Mucosa of rectum (tissue), 2 donors: ENCODE measurements around the gene PDZD4.

Experiments
- H3K27ac ChIP-seq, 2 donors: one replicate each; pipeline ENCODE4 v1.7.0; 2013; ENCODE audit warnings: inconsistent platforms in 2 of 2, low read depth in 2 of 2, low read length in 2 of 2
- H3K27me3 ChIP-seq, 2 donors: one replicate each; pipeline ENCODE4 v1.7.0; 2013; ENCODE audit warnings: low read length in 2 of 2; ENCODE audit not compliant: control insufficient read depth in 2 of 2, insufficient read depth in 2 of 2
- H3K36me3 ChIP-seq, 2 donors: one replicate each; pipeline ENCODE4 v1.7.0; 2013; ENCODE audit warnings: low read length in 2 of 2; ENCODE audit not compliant: control insufficient read depth in 2 of 2, insufficient read depth in 2 of 2
- H3K4me1 ChIP-seq, 2 donors: one replicate each; pipeline ENCODE4 v1.7.0; 2013; ENCODE audit warnings: low read length in 2 of 2, mild to moderate bottlenecking in 1 of 2; ENCODE audit not compliant: control insufficient read depth in 2 of 2, insufficient read depth in 2 of 2
- H3K4me3 ChIP-seq, 2 donors: one replicate each; pipeline ENCODE4 v1.7.0; 2013; ENCODE audit warnings: low read length in 2 of 2
- H3K9ac ChIP-seq, 2 donors: one replicate each; pipeline ENCODE4 v1.7.0; 2013; ENCODE audit warnings: low read length in 2 of 2, low read depth in 1 of 2, mild to moderate bottlenecking in 1 of 2
- H3K9me3 ChIP-seq, 2 donors: one replicate each; pipeline ENCODE4 v1.7.0; 2013; ENCODE audit warnings: low read length in 2 of 2; ENCODE audit not compliant: control insufficient read depth in 2 of 2
- donor health status: healthy.
- donor health status: Normal muscosa, but diverticular disease.

Gene PDZD4

DNA sequence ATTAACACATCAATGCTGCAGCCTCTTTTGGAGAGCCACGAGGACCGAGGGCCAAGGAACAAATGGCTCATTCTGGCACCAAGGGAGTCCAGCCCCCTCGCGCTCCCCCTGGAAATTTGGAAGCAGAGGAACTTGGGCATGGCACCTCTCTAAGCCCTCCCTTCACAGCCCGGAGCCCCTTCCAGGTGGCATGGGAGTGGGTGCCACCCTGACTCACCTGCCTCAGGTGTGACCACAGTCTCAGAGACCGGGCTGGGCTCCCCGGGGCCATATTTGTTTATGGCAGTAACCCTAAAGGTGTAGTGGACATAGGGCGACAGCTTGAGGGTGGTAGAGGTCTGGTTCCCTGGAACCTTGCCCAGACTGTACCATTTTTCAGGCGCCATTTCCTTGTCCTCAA lies 36.8 kb upstream of the PDZD4 start:
- H3K27ac ChIP-seq: no peak overlapping the region
- H3K36me3 ChIP-seq: no peaks in the 10 kb centered on the region
- no peaks in the 10 kb centered on the region for H3K4me1 ChIP-seq
- H3K9me3 ChIP-seq: no peaks in the 10 kb centered on the region
- H3K9ac ChIP-seq: no peak overlapping the region
- H3K27me3 ChIP-seq: peaks cover 7 to 11% of the 10 kb centered on the region in 2 donors
- H3K4me3 ChIP-seq: no peak overlapping the region

DNA sequence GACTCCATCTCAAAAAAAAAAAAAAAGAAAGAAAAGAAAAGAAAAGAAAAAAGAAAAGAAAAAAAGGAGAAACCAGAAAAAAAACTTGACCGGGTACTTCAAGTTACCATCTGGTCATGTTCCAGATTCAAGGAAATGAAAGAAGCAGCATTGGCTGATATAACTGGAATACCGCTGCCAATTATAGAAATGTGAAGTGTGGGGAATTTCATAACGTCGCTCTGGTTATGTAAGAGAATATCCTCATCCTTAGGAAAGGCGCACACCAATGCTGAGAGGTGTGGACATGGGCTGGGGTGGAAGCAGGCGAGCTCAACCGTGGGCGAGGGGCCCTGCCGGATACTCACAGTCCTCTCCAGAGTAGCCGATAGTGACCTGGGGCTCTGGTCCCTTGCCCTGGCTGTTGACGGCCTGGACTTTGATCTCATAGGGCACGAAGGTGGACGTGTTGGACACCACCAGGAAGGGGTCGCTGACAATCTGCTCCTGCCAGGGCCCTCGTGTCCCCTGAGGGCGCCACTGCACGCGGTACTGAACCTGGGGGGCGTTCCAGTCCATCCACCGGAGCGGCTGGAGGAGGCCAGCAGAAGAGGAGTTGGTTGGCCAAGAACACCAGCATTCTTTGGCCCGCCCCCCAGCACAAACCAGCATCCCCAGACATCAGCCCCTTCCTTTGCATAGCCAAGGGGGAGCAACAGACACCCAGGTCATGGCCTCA lies 36.1 kb upstream of the PDZD4 start:
- H3K27me3 ChIP-seq: peaks cover 6 to 11% of the 10 kb centered on the region in 2 donors

DNA sequence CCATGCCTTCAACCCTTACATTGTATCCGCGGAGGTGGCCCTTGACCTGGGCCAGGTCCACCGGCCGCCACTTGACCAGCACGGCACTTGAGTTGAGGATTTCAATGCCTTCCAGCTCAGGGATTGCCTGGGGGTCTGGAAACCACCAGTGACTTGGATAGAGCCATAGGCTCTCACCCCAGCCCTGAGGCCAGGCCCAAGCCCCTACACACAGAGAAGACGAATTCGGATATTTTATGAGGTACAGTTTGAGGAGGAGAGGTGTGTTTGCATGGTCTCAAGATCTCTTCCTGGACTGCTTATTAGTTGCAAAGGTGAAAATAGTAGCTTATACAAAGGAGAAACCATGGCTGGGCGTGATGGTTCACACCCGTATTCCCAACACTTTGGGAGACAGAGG lies 35.3 kb upstream of the PDZD4 start:
- Histone ChIP-seq H3K9ac (no peak overlapping the region), H3K27ac (no peak overlapping the region), H3K27me3 (peaks cover 5 to 11% of the 10 kb centered on the region in 2 donors), H3K4me3 (no peak overlapping the region), H3K9me3 (no peaks in the 10 kb centered on the region), H3K36me3 (no peaks in the 10 kb centered on the region), H3K4me1 (no peaks in the 10 kb centered on the region)

More for the DNA sequence above, 36.1 kb upstream of the PDZD4 start:
- H3K9ac ChIP-seq: no peak overlapping the region
- no peak overlapping the region for H3K27ac ChIP-seq
- H3K4me1 ChIP-seq: no peaks in the 10 kb centered on the region
- H3K9me3 ChIP-seq: no peaks in the 10 kb centered on the region
- H3K36me3 ChIP-seq: no peaks in the 10 kb centered on the region
- H3K4me3 ChIP-seq: no peak overlapping the region

DNA sequence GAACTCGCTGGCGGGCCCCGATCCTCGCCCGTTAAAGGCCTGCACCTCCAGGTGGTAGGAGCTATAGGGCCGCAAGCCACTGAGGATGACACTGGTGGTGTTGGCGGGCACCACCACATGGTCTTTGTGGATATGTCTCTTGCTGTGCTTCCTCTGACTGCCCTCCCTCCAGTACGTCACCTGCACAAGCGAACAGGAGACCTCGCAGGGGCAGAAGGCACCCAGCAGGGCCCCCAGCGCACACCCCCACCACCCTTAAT lies 34.9 kb upstream of the PDZD4 start:
- Histone ChIP-seq H3K27me3 (peaks cover 5 to 11% of the 10 kb centered on the region in 2 donors), H3K9me3 (no peaks in the 10 kb centered on the region), H3K9ac (no peak overlapping the region), H3K27ac (no peak overlapping the region), H3K4me3 (no peak overlapping the region), H3K36me3 (no peaks in the 10 kb centered on the region), H3K4me1 (no peaks in the 10 kb centered on the region)

DNA sequence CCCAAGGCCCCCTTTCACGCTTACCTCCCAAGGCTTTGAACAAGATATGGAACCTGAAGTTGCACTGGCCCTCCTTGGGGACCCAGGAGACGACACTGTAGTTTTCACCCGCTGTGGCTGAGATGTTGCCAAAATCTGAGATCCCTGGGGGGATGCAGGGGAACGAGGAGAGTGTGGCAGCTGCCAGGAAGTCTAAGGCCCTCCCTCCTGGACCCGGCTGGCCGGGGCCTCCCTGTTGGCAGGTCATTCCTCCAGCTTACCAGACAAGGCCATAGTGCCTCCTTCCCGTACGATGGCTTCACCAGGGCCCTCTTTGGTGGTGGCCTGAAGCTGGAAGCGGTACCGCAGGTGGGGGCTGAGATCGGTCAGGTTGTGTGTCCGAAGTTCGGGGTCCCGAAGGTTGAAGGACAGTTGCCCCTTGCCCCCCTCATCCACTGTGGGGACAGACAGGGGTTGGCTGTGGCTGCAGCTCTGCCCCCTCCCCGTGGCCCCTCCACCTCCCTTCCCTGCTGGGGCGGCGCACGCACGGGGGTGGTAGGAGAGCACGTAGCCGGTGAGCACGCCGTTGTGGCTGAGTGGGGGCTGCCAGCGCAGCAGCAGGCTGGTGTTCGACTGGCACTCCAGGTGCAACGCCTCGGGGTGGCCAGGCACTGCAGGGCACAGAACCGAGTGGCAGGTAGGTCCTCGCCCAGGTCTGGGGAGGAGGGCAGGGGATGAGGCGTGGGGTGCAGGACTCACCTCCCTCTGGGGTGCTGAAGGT lies 34.4 kb upstream of the PDZD4 start:
- Histone ChIP-seq H3K27me3 (peaks cover 5 to 11% of the 10 kb centered on the region in 2 donors), H3K9me3 (no peaks in the 10 kb centered on the region), H3K4me3 (no peak overlapping the region), H3K4me1 (no peaks in the 10 kb centered on the region), H3K36me3 (no peaks in the 10 kb centered on the region), H3K9ac (no peak overlapping the region), H3K27ac (no peak overlapping the region)

DNA sequence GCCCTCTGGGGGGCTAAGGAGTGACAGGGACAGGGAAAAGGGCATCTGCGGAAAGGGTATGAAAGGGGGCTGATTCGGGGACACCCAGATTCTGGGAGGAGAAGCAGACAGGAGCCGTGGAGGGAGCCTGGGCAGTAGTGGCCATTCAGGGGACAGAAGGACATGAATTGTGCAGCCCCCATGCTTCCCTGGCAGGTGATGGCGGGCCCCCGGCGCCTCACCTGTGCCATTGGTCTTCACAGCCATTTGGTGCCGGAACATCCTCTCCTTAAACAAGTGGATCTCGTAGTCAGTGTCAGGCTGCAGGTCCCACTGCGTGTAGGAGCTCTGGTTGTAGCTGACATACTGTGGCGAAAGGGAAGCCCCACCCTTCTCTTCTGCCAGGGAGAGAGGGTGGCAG lies 33.8 kb upstream of the PDZD4 start:
- Histone ChIP-seq H3K27ac (no peak overlapping the region), H3K9me3 (no peaks in the 10 kb centered on the region), H3K36me3 (no peaks in the 10 kb centered on the region), H3K9ac (no peak overlapping the region), H3K4me1 (no peaks in the 10 kb centered on the region), H3K27me3 (peaks cover 5 to 11% of the 10 kb centered on the region in 2 donors), H3K4me3 (no peak overlapping the region)

DNA sequence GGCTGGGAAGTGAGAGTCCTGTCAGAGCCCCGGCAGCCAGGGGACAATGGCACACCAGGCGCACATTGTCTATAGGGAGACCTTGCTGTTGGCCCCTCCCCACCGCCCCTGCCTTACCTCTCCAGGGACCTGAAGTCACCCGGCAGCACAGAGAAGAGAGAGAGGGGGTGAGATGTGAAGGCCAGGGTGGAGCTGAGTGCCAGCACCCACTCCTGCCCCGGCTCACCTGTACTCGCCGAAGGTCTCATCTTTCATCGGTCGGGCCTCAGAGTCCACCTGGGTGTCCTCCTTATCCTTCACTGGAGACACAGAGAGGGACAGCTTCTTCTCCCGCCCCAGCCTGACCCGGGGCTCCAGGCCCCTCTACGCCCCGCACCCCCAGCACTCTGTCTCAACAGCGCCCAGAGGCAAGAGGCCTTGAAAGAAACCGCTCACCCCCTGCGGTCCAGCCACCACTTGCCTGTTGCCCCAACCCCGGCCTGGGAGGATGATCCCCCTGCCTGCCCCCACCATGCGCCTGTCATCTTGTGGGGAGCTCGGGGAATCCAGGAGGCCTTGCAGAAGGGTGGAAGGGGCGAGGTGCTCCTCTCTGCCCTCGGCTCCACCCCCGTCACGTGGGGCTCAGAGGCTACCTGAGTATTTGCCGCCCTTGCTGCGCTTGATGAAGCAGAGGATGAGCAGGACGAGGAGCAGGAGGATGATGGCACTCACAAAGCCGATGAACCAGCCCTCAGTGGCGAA lies 33.1 kb upstream of the PDZD4 start:
- Histone ChIP-seq H3K36me3 (no peaks in the 10 kb centered on the region), H3K9me3 (no peaks in the 10 kb centered on the region), H3K27me3 (peaks cover 7 to 11% of the 10 kb centered on the region in 2 donors), H3K27ac (no peak overlapping the region), H3K9ac (no peak overlapping the region), H3K4me3 (no peak overlapping the region), H3K4me1 (no peaks in the 10 kb centered on the region)

DNA sequence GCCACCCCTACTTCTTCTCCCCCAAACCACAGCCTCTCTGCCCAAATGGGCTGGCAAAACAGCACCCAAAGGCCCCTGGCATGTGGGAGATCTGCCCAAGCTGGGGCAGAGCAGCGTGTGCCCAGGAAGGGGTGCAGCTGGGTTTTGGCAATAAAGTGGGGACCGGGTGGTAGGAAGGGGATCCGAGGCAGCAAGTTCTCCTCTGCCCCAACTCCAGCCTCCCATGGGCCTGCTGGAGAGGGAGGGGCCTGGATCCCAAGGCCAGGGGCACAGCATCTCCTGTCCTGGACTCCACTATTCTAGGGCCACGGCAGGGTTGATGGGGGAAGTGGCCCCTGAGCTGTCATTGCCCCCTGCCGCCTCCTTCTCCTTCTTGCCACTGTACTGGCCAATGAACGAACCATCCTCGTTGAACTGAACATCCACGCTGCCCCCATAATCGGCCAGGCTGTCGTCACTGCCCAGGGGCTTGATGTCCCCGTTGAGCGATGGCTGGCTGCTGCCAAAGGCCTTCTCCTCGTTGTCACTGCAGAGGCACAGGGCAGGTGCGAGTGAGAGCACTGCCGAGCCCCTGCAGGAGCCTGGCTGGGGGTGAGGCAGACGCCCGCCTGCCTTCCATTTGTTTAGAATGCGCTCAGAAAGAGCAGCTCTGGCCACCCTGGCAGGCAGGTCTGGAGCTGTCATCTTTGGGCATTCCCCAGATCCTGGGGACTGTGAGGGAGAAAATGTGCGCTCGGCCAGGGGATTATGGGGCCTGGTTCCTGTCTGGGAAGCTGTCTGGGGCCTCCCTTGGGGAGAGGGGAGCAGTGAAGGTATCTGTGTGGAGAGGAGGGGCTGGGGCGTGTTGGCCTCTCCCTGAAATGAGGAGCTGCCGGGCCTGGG lies 32.3 kb upstream of the PDZD4 start:
- Histone ChIP-seq H3K27me3 (peaks cover 11 to 12% of the 10 kb centered on the region in 2 donors), H3K9me3 (no peaks in the 10 kb centered on the region), H3K4me1 (no peaks in the 10 kb centered on the region), H3K36me3 (no peaks in the 10 kb centered on the region), H3K4me3 (no peak overlapping the region), H3K27ac (no peak overlapping the region), H3K9ac (no peak overlapping the region)

DNA sequence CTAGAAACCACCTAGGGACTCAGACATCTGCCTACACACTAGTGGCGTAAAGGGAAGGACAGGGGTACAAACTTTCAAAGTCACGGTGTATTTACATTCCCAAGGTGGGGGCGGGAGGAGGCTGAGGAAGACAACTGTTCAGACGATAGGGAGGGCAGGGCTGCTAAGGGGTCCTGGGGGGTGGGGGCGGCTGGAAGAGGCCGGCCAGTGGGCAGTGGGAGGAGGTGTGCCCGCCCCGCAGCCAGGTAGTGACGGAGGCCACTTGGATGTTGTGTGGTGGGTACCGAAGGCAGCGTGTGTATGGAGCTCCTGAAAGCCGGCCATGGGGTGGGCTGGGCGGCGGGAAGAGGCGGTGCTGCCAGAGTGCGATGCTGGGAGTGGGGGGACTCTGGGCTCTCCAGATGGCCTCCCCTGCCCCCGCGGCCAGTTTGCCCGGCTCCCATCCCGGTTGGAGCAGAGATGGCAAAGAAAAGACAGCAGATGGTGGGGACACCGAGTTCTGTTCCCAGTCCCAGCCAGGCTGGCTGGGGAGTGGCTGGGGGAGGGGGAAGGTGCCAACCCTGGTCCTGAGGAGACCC lies 31.5 kb upstream of the PDZD4 start:
- Histone ChIP-seq H3K9me3 (no peaks in the 10 kb centered on the region), H3K4me3 (no peak overlapping the region), H3K36me3 (no peaks in the 10 kb centered on the region), H3K9ac (no peak overlapping the region), H3K27me3 (peaks cover 12% of the 10 kb centered on the region in 2 donors), H3K27ac (no peak overlapping the region), H3K4me1 (no peaks in the 10 kb centered on the region)
